Lower leg skin (tissue), 4 donors: ENCODE results near the gene ADGRV1. TPM values are rescaled to one million over a fixed set of nuclear protein-coding genes. Genes with fewer than 3 reads are reported as not detected.
"Not testable (repeated sequence)": the region's sequence is repeated elsewhere in the genome, so short reads cannot be mapped to it uniquely, and the experiment has no call there.

ENCODE experiments used
- DNase-seq, 2 donors: peaks; one replicate each; pipeline ENCODE4 v3.0.0-alpha.2; 2019; ENCODE audit warnings: low spot score in 2 of 2
- H3K4me3 ChIP-seq: fragments of 200-600 bp; sonication (generic); 2 replicates; pipeline ENCODE4 v1.5.1; 2017; ENCODE audit warnings: mild to moderate bottlenecking, low read depth; ENCODE audit not compliant: poor library complexity, severe bottlenecking
- CTCF ChIP-seq, 3 donors: fragments of 450-650 bp; IDR thresholded peaks; one replicate each; pipeline ENCODE4 v1.5.1; 2016; ENCODE audit warnings: antibody characterized with exemption in 3 of 3, mild to moderate bottlenecking in 3 of 3, moderate library complexity in 2 of 3
- POLR2A ChIP-seq, 2 donors: fragments of 450-650 bp; IDR thresholded peaks; one replicate each; pipeline ENCODE4 v1.6.1; 2016 to 2017; ENCODE audit warnings: antibody characterized with exemption in 2 of 2, mild to moderate bottlenecking in 1 of 2, moderate library complexity in 1 of 2
- WGBS, 2 donors: methylation state at CpG; one replicate each; pipeline ENCODE4 v1.1.5; 2018; 5-methylcytosine and 5-hydroxymethylcytosine counted together
- intact Hi-C: fragments of 100-400 bp; cut with DNase I; formaldehyde crosslinking; loops from one replicate; pipeline ENCODE4 v1.15.0; 2023; ENCODE audit warnings: low total_unique reads
- total RNA-seq, 4 donors: library from RNA; depleted of rRNA; stranded (reverse); fragments of >200 nt; gene quantifications; one replicate each; pipeline ENCODE4 v1.1.0, GENCODE V29; 2016

The ADGRV1 gene
- total RNA-seq, 4 donors from 2014 or later: 1.2 to 4.0 (median 2.7) TPM

GRCh38 chr5:91006713-91007112 lies 448.1 kb downstream of the ADGRV1 start:
- no peak for TF ChIP-seq CTCF (IDR thresholded peaks at IDR 0.05)
- TF ChIP-seq POLR2A (IDR thresholded peaks at IDR 0.05): no peak
- 94 to 97% methylated on average over 2 of the region's 2 CpGs for WGBS, 2 donors
- intact Hi-C loops: no loop called here
- no peak overlapping the region for H3K4me3 ChIP-seq
- no peak for DNase-seq

GRCh38 chr5:91007251-91007650 lies 448.7 kb downstream of the ADGRV1 start:
- DNase-seq: no peak
- TF ChIP-seq POLR2A (IDR thresholded peaks at IDR 0.05) (no peak), CTCF (IDR thresholded peaks at IDR 0.05) (no peak)

GRCh38 chr5:91007780-91008402 lies 449.3 kb downstream of the ADGRV1 start:
- TF ChIP-seq CTCF (IDR thresholded peaks at IDR 0.05): no peak
- no peak for TF ChIP-seq POLR2A (IDR thresholded peaks at IDR 0.05)
- intact Hi-C loops: no loop called here
- 88 to 93% methylated on average over 6 of the region's 6 CpGs for WGBS, 2 donors
- H3K4me3 ChIP-seq: no peak overlapping the region
- no peak for DNase-seq

More at GRCh38 chr5:91007251-91007650, 448.7 kb downstream of the ADGRV1 start:
- no peak overlapping the region for H3K4me3 ChIP-seq
- intact Hi-C loops: no loop called here
- WGBS, 2 donors: 87 to 92% methylated on average over 1 of the region's 1 CpG

GRCh38 chr5:91010090-91010489 lies 451.5 kb downstream of the ADGRV1 start:
- 72 to 73% methylated on average over 2 of the region's 2 CpGs for WGBS, 2 donors
- TF ChIP-seq POLR2A (IDR thresholded peaks at IDR 0.05) (no peak), CTCF (IDR thresholded peaks at IDR 0.05) (no peak)
- intact Hi-C loops: no loop called here
- H3K4me3 ChIP-seq: no peak overlapping the region
- no peak for DNase-seq

GRCh38 chr5:91011029-91011428 lies 452.4 kb downstream of the ADGRV1 start:
- 90 to 92% methylated on average over 1 of the region's 1 CpG for WGBS, 2 donors
- no peak overlapping the region for H3K4me3 ChIP-seq
- intact Hi-C loops: no loop called here
- TF ChIP-seq POLR2A (IDR thresholded peaks at IDR 0.05) (no peak), CTCF (IDR thresholded peaks at IDR 0.05) (no peak)
- no peak for DNase-seq

GRCh38 chr5:91012867-91013266 lies 454.3 kb downstream of the ADGRV1 start:
- 97 to 100% methylated on average over 1 of the region's 1 CpG for WGBS, 2 donors
- H3K4me3 ChIP-seq, DNase-seq, intact Hi-C loops: not testable (repeated sequence)
